Measurements from ENCODE around the gene IL17F. TPM values are rescaled to one million over a fixed set of nuclear protein-coding genes. Genes with fewer than 3 reads are reported as not detected.

The IL17F gene
- total RNA-seq, 1 donor from 2014 or later = not detected

DNA sequence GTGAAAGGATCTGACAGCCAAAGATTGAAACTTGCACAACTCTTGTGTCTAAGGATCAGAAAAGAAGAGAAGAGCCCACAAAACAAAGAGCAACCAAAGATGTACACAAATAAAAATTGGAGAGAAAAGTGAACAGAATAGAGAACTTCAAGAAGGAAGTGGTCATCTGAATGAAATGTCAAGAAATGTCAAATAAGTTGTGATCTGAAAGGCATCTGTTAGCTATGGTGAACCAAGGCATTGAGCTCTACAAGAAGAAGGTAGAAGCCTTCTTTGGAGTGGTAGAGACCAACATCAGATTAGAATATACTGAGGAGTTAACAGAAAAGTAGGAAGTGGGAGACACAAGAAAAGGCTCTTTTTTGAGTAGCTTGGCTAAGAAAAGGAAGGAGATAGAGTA is 28.5 kb downstream of the IL17F start:
- peaks cover 2% of the 10 kb centered on the region for H3K27me3 ChIP-seq (ENCODE audit: insufficient read depth, low read length)
- Mint-ChIP-seq H3K9me3 (ENCODE audit: unreplicated experiment) (peaks cover 3% of the 10 kb centered on the region), H3K36me3 (ENCODE audit: low read depth, unreplicated experiment) (no peaks in the 10 kb centered on the region), H3K27ac (ENCODE audit: unreplicated experiment) (no peak overlapping the region), H3K27me3 (ENCODE audit: low read depth, unreplicated experiment) (peaks cover 10% of the 10 kb centered on the region), H3K4me1 (ENCODE audit: low read depth, unreplicated experiment) (peaks cover 2% of the 10 kb centered on the region), H3K4me3 (ENCODE audit: unreplicated experiment) (no peak overlapping the region)
- H3K4me2 ChIP-seq (ENCODE audit: low read length) = no peak overlapping the region
- no peak overlapping the region for H3K4me3 ChIP-seq (ENCODE audit: insufficient read depth, low read depth, low read length)
- no peaks in the 10 kb centered on the region for H3K79me2 ChIP-seq (ENCODE audit: insufficient read depth, low read length)
- no peaks in the 10 kb centered on the region for H3K9me3 ChIP-seq (ENCODE audit: insufficient read depth, low read depth, low read length)
- no peak overlapping the region for H2AFZ ChIP-seq (ENCODE audit: low read depth, low read length)
- H3K27ac ChIP-seq (ENCODE audit: low read depth, low read length) = no peak overlapping the region
- no peaks in the 10 kb centered on the region for H3K4me1 ChIP-seq (ENCODE audit: insufficient read depth, low read length)
- TF ChIP-seq, protein P1, sequence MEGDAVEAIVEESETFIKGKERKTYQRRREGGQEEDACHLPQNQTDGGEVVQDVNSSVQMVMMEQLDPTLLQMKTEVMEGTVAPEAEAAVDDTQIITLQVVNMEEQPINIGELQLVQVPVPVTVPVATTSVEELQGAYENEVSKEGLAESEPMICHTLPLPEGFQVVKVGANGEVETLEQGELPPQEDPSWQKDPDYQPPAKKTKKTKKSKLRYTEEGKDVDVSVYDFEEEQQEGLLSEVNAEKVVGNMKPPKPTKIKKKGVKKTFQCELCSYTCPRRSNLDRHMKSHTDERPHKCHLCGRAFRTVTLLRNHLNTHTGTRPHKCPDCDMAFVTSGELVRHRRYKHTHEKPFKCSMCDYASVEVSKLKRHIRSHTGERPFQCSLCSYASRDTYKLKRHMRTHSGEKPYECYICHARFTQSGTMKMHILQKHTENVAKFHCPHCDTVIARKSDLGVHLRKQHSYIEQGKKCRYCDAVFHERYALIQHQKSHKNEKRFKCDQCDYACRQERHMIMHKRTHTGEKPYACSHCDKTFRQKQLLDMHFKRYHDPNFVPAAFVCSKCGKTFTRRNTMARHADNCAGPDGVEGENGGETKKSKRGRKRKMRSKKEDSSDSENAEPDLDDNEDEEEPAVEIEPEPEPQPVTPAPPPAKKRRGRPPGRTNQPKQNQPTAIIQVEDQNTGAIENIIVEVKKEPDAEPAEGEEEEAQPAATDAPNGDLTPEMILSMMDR (IDR thresholded peaks at IDR 0.05; ENCODE audit: insufficient read depth, low read depth, low read length) = no peak
- no peak for TF ChIP-seq EZH2 (IDR thresholded peaks at IDR 0.05; ENCODE audit: insufficient read depth, low read length)
- H3K9ac ChIP-seq (ENCODE audit: low read length) = no peak overlapping the region
- H4K20me1 ChIP-seq (ENCODE audit: insufficient read depth, low read length) = no peaks in the 10 kb centered on the region
- no peaks in the 10 kb centered on the region for H3K36me3 ChIP-seq (ENCODE audit: insufficient read depth, low read length)
- DNase-seq (ENCODE audit: low read depth) = no peak
- FAIRE-seq = no peak

DNA sequence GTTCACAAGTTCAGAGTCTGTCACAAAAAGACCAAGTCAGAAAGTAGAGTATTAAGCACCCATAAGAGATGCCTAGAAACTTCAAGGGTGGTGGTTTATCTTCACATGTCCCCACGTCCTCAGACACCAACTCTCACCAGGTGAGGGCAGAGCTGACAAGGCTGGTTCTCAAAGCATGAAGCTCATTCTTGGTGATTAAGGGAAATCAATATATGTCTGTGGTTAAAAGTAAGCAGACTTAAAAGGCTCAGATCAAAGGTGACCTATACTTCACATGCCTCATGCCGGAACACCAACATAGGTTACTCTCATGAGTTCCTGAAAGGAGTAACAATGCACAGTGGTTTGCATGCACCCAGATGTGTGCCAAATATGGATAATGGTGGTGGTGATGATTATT is 31.2 kb downstream of the IL17F start:
- Mint-ChIP-seq H3K27me3 (ENCODE audit: low read depth, unreplicated experiment) (peaks cover 13% of the 10 kb centered on the region), H3K9me3 (ENCODE audit: unreplicated experiment) (peaks cover 3% of the 10 kb centered on the region), H3K4me3 (ENCODE audit: unreplicated experiment) (no peak overlapping the region), H3K27ac (ENCODE audit: unreplicated experiment) (no peak overlapping the region), H3K4me1 (ENCODE audit: low read depth, unreplicated experiment) (peaks cover 2% of the 10 kb centered on the region), H3K36me3 (ENCODE audit: low read depth, unreplicated experiment) (no peaks in the 10 kb centered on the region)
- Histone ChIP-seq H3K4me2 (ENCODE audit: low read length) (no peak overlapping the region), H3K79me2 (ENCODE audit: insufficient read depth, low read length) (no peaks in the 10 kb centered on the region), H3K9me3 (ENCODE audit: insufficient read depth, low read depth, low read length) (no peaks in the 10 kb centered on the region), H2AFZ (ENCODE audit: low read depth, low read length) (no peak overlapping the region), H4K20me1 (ENCODE audit: insufficient read depth, low read length) (no peaks in the 10 kb centered on the region), H3K36me3 (ENCODE audit: insufficient read depth, low read length) (no peaks in the 10 kb centered on the region), H3K9ac (ENCODE audit: low read length) (no peak overlapping the region), H3K4me3 (ENCODE audit: insufficient read depth, low read depth, low read length) (no peak overlapping the region), H3K4me1 (ENCODE audit: insufficient read depth, low read length) (no peaks in the 10 kb centered on the region), H3K27ac (ENCODE audit: low read depth, low read length) (no peak overlapping the region), H3K27me3 (ENCODE audit: insufficient read depth, low read length) (peaks cover 2% of the 10 kb centered on the region)
- TF ChIP-seq, protein P1 (IDR thresholded peaks at IDR 0.05; ENCODE audit: insufficient read depth, low read depth, low read length) = no peak
- no peak for TF ChIP-seq EZH2 (IDR thresholded peaks at IDR 0.05; ENCODE audit: insufficient read depth, low read length)
- no peak for DNase-seq (ENCODE audit: low read depth)
- no peak for FAIRE-seq

DNA sequence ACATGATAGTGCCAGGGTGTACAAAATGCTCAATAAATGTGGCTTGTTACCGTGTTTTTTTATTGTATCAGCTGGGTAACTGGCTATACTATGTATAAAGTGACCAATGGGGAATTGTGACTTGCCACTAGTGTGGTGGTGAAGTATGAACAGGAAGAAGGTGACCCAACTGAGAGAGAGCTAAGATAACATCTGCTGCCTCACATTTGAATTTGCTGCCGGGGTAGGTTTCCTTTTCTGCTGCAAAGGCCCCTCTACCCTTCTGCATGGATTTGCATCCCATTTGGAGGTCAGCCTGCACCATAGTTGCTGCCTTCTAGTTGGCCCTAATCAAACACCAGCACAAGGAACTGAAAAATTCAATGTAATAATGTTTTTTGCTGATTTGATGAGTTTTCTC is 34.1 kb downstream of the IL17F start:
- TF ChIP-seq EZH2 (IDR thresholded peaks at IDR 0.05; ENCODE audit: insufficient read depth, low read length) = no peak
- TF ChIP-seq, protein P1 (IDR thresholded peaks at IDR 0.05; ENCODE audit: insufficient read depth, low read depth, low read length) = no peak
- no peak overlapping the region for H3K4me3 ChIP-seq (ENCODE audit: insufficient read depth, low read depth, low read length)
- no peaks in the 10 kb centered on the region for H3K4me1 Mint-ChIP-seq (ENCODE audit: low read depth, unreplicated experiment)
- no peaks in the 10 kb centered on the region for H4K20me1 ChIP-seq (ENCODE audit: insufficient read depth, low read length)
- H3K36me3 ChIP-seq (ENCODE audit: insufficient read depth, low read length) = no peaks in the 10 kb centered on the region
- H3K9ac ChIP-seq (ENCODE audit: low read length) = no peak overlapping the region
- no peaks in the 10 kb centered on the region for H3K4me1 ChIP-seq (ENCODE audit: insufficient read depth, low read length)
- peaks cover 13% of the 10 kb centered on the region for H3K27me3 Mint-ChIP-seq (ENCODE audit: low read depth, unreplicated experiment)
- H3K36me3 Mint-ChIP-seq (ENCODE audit: low read depth, unreplicated experiment) = no peaks in the 10 kb centered on the region
- H3K4me3 Mint-ChIP-seq (ENCODE audit: unreplicated experiment) = no peak overlapping the region
- FAIRE-seq (no peak), DNase-seq (ENCODE audit: low read depth) (no peak)
- H3K27me3 ChIP-seq (ENCODE audit: insufficient read depth, low read length) = peaks cover 2% of the 10 kb centered on the region
- no peak overlapping the region for H3K27ac Mint-ChIP-seq (ENCODE audit: unreplicated experiment)
- no peak overlapping the region for H2AFZ ChIP-seq (ENCODE audit: low read depth, low read length)
- H3K9me3 Mint-ChIP-seq (ENCODE audit: unreplicated experiment) = peaks cover 6% of the 10 kb centered on the region
- no peak overlapping the region for H3K4me2 ChIP-seq (ENCODE audit: low read length)
- no peaks in the 10 kb centered on the region for H3K79me2 ChIP-seq (ENCODE audit: insufficient read depth, low read length)
- no peak overlapping the region for H3K27ac ChIP-seq (ENCODE audit: low read depth, low read length)
- H3K9me3 ChIP-seq (ENCODE audit: insufficient read depth, low read depth, low read length) = no peaks in the 10 kb centered on the region

Data from astrocyte (in vitro differentiated cells and primary cell).